Occipital lobe (tissue), 2 donors: ENCODE data around the gene BTBD2. TPM values are rescaled to one million over a fixed set of nuclear protein-coding genes. Genes with fewer than 3 reads are reported as not detected.

ENCODE experiments used
- DNase-seq: peaks from one replicate; lab custom pipeline; 2025; lab: John Stamatoyannopoulos, UW
- total RNA-seq: library from RNA; depleted of rRNA; stranded (reverse); fragments of >200 nt; gene quantifications from one replicate; pipeline ENCODE4 v1.2.3, GENCODE V29; 2014

The BTBD2 gene
- total RNA-seq, 1 donor from 2014 or later: 49.1 TPM

DNA sequence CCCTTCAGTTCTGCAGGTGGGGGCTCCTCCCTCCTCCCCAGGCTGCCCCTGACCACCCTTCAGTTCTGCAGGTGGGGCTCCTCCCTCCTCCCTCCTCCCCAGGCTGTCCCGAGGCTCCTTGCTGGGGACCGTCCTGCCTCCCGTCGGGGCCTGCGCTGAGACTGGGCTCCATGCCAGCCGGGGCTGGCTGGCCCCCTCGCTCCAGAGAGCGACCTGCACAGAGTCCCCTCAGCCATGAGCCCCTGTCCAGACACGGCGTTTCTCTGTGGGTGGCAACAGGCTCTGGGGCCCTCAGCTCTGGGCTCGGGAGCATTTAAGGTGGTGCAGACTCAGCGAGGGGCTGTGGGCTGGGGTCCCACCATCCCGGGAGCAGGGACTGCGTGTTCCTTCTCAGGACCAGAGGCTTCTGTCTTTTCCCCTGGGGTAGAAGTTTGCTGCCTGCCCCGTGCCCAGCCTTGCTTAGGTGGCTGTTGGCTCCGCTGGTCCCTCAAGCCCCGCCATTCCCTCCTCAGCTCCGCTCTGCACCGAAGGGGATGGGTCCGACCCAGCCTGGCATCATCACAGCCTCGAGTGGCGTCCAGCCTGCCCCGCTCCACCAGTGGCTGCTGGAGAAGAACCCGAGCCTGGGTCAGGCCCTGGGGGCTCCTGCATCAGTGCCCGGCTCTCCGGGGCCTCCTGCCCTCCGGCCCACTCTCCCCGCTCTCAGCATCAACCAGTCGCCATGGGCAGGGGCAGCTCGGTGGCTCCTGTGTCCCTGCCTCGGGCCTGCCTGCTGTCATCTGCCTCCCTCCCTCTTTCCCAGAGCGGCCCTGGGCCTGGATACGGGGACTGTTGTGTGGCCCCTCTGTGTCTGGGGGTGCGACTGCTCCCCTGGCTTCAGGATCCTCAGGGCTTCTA, 47.0 kb downstream of the BTBD2 start:
- no peak for DNase-seq

DNA sequence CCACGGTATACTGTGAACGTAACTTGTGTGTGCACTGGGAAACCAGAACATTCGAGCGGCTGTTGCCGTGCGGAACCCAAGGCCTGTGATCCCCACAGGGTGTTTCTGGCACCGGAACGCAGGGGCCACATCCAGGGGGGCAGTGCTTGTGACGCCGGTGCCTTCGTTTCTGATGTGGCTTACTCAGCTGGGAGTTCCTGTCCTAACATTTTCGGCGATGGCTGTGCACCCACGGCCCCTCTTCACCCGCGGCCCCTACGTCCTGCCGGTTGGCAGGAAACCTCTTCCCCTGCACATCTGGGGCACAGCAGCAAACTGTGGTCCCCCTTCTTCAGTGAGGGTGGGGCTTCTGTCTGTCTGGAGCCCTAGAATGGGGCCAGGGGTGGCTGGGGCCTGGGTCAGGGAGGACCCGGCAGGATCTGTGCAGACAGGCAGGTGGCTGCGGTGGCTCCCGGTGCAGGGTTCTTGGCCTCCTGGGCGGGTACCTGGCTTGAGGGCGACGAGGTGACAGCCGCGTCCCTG, 48.4 kb downstream of the BTBD2 start:
- no peak for DNase-seq

DNA sequence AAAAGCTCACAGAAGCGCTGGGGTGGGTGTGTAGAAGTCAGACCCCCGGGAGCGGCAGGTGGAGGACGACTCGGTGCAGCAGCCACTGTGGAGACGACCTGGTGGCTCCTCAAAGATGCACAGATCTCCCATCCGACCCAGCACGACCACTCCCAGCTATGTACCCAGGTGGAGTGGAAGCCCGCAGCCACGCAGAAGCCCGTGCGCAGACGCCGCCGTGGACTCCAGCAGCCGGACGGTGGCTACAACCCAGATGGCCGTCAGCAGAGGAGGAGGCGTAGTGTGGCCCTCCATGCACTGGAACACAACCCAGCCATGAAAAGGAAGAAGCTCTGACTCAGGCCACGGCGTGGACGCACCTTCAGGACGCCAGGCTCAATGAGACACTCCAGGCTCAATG, 52.8 kb downstream of the BTBD2 start:
- no peak for DNase-seq

DNA sequence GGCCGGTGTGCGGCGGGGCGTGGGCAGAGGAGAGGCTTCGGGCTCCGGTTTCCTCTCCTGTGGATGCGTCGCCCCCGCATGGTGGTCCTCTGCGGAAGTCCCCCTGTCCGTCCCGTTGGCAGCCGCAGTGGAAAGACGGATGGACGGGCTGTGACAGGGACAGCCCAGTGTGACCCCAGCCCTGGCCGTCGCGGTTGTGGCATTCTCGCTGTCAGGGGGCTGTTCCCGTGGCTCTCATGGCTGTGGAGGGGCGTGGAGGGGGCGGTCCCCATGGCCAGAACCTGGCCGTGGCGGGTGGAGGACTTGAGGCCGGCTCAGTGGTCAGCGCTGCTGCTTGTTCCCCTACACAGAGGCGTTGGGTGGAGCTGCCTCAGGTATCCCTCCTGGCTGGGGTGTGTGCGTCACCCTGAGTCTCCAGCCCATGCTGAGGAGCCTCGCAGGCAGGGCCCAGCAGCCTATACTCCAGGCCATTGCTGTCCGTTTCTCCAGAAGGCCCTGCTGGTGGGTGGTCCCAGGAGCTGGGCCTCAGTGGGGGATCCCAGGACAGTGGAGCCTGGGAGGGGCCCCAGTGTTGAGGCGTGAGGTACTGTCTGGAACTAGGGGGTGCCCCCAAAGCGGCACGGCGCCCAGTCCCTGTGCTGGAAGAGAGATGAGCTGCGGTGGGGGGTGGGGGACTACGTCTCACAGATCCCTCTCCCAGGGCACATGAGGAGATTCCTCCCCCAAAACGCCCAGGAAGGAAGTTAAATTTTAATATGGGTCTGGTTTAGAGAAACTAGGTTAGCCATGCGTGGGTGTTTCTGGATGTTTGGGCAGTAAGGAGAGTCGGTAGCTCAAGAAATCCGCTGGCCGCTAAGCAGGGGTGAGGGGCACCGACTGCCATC, 54.3 kb downstream of the BTBD2 start:
- no peak for DNase-seq

DNA sequence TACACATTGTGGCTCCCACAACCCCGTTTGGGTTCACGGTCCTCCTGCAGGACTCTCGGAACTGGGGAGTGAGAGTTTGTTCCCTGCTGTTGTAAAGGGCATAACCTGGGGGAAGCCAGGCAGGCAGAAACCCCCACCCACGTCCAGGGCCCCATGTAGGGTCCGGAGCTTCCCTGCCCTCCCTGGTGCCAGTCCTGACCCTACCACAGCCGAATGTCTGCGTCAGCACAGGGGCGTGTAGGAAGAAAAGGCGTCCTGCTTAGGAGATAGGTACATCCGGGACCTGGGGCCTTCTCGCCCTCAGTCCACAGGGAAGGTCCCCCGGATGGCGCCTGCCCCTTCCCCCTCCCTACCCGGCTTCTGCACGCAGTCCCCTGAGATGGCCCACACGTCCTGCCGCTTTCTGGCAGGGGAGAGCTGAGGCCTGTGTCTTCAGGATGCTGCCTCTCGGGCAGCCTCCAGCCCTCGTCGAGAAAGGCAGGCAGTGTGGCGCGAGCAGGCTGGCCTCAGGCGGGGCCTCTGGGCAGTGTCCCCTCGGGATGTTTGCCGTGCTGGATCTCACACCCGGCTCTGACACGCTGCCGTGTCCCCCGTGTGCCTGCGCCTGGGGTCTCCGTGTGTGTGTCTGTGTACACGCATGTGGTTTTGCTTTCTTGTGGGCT, 55.5 kb downstream of the BTBD2 start:
- no peak for DNase-seq

DNA sequence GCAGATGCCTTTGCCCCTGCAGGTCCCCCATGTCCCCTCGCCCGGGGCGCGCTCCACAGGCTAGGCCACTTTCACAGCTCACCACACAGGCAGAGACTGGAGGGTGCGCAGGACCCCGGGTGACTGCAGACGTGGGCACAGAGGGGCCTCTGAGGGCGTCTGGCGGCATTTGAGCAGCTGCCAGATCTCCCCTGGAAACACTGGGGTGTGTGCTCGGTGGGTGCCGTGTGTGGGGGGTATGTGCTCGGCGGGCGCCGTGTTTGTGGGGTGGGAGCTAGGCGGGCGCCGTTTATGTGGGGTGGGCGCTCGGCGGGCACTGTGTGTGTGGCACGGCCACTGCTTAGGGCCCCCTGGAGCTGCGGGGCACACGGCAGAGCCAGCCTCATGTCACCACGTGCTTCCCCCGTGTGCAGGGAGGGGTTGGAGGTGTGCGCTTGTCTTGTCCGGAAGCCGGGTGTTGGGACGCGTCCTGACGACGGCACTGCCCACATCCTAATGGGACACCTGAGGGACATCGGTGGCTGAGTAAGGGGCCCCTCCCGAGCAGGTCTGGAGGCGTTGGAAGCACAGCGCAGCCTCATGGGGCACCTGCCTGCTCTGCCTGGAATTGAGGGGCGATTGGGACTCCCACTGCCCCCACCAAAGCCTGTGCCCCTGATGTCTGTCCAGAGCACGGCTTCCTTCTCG, 57.8 kb downstream of the BTBD2 start:
- no peak for DNase-seq

DNA sequence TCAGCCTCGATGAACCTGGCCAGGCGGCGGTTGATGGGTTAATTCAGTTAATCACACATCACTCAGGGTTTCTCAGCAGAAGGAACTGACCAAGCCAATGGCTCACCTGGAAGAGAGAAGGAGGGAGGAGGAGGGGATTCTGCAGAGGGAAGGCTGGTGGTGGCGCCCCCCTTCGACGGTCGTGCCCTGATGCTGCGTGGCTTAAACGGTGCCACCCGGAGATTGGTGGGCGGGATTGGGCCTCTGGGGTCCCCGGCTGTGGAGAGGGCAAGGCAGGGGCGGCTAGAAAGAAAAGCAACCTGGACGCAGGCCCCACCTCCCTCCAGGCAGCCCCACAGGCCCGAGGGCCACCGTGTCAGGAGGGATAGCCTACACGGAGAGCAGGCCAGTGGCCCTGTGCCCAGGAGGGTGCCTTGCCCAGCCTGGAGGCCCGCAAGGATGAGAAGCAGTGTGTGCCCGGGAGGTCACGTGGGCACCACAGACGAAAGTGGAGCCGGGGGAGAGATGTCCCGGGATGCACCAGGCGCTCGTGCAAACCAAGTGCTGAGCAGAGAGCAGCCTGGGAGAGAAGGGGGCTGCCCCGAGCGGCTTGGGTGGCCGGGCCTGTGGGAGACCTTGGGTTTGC, 58.5 kb downstream of the BTBD2 start:
- DNase-seq: peak; percentile 70

DNA sequence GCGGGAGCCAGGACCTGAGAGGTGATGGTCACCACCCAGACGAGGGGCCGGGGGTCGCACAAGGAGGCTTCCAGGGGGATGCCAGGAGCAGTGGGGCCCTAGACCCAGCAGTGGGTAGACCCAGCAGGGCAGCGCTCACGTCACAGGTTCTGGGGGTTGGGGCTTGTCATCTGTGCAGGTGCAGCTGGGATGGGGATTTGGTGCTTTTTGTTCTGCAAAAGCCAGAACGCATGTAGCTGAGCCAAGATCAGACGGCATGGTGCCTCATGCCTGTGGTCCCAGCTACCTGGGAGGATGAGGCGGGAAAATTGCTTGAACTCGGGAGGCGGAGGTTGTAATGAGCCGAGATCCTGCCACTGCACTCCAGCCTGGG, 59.4 kb downstream of the BTBD2 start:
- DNase-seq: no peak

DNA sequence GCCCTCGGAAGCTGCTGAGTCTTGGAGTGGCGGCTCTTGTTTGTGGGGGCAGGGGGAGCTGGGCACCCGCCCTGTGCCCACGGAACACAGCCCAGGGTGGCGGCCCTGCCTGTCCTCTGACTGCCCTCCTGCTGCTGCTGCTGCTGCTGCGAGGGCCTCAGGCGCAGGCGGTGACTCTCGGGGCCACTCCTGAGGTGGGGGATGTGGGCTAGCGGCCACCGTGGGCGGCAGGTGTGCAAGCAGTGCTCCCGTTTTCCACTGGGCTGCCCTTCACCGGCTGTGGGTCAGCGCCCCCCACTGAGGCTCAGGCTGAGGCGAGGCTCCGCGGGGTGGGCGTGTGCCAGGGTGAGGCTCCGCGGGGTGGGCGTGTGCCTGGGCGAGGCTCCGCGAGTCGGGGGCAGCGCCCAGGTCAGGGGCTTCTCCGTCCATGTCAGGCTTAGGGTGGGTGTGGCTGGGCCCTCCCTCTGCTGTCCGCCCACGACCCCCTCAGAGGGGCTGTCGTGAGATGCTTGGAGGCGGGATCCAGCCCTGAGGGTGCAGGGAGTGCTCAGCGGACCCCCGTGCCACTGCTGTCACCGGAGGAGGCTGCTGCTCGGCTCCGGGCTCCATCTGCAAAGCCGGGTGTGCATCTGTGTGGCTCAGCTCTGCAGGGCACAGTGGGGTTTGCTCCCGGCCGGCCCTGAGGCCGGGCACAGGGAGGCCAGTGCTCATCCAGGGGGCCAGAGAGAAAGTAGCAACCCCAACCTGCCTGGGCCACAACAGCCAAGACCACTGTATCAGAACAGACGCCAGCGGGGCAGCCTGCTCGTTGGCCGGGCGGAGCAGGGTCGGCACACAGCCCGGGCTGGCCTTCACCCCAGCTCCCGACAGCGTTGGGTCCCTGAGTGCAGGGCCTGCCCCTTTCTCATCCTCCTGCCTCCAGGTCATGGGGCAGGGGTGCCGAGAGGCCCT, 60.1 kb downstream of the BTBD2 start:
- DNase-seq: no peak

DNA sequence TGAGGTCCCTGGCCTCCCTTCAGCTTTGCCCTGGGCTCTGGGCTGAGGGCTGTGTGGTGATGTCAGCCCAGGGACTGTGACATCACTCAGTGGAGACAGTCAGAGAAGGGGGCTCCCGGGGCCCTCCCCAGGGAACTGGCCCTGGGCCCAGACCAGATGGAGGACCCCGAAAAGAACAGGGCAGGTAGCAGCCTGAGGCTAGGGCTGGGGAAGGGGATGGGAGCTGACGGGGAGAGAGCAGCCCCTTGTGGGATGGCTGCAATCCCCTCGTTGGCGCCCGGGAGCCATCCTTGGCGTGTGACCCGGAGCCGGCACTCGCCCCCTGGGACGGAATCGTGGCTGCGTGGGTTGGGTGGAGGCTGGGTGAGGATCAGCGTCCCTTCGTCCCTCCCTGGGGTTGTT, 61.0 kb downstream of the BTBD2 start:
- DNase-seq: no peak

DNA sequence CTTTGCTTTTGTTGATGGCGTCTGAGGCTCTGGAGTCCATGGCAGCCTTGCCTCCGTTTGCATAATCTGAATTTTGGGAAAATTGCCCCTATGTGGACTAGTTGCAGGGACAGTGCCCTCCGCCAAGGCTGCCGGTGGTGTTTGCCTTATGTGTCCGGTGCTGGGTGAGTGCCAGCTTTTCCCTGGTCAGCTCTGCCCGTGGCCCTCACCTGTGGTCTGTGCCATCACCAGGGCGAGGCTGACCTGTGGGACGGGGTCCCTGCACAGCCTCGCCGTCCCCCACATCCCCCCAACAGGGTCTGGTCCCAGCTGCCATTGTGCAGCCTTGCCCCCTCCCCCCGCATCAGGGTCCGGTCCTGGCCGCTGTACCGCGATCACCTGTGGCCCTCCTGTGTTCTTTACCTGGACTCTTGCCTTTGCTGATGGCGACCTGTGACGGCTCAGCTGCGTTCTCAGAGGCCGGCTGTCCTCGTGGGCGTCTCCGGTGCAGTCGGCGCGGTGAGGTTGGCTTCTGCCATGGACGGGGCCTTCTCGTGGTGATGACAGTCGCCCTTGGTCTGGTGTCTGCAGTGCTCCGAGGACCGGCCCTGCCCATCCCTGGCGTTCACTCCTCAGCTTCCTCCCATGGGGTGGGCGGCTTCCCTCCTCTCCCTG, 61.9 kb downstream of the BTBD2 start:
- no peak for DNase-seq

DNA sequence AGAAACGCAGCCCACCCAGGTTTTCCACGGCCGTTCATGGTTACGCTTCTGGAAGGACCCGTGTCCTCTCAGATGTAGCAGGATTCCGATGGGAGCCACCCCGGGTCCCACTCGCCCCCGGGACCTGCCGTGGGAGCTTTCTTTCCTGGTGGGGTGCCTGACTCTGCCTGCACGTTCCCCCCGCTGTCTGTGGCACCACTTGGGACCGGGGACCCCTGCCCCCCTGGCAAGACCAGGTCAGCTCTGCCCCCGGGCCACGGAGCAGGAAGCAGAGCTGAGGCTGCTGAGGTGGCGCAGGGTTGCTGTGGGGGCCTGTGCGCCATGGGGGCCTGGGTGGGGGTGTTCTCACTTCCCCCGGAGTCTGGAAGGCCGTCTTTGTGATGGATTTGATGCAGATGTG, 62.5 kb downstream of the BTBD2 start:
- no peak for DNase-seq

DNA sequence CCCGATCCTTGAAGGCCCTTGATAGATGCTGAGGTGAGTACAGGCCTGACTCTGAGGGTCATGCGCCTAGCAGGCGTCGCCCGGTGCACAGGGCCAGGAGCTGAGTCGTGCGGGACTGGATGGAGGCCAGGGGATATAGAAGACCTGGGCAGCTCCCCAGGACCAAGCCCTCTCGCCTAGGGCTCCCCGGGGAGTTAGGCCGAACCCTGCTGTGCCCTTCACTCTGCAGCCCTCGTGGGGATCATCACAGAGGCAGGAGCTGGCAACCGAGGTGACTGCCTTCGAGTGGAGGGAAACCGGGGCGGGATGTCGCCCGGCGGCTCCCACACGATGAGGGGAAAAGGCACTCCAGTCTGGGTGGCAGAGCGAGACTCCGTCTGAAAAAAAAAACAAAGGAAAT, 62.9 kb downstream of the BTBD2 start:
- DNase-seq: no peak

DNA sequence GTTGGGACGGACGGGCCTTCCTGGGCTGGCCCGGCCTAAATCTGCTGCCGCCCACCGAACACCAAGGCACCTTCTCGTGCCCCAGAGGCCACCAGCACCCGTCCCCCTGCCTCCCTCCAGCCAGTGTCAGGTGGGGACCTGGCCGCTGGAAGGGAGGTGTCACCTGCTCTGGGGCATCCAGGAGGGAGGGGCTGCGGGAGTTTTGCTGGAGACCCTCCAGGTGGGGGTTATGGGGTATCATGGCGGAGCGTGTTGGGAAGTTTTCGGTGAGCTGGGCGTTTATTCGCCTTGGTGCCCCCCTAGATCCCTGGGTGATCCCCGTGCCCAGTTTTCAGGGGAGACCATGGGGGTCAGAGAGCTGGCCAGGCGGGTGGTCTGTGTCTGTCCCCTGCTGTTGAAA, 64.9 kb downstream of the BTBD2 start:
- no peak for DNase-seq

DNA sequence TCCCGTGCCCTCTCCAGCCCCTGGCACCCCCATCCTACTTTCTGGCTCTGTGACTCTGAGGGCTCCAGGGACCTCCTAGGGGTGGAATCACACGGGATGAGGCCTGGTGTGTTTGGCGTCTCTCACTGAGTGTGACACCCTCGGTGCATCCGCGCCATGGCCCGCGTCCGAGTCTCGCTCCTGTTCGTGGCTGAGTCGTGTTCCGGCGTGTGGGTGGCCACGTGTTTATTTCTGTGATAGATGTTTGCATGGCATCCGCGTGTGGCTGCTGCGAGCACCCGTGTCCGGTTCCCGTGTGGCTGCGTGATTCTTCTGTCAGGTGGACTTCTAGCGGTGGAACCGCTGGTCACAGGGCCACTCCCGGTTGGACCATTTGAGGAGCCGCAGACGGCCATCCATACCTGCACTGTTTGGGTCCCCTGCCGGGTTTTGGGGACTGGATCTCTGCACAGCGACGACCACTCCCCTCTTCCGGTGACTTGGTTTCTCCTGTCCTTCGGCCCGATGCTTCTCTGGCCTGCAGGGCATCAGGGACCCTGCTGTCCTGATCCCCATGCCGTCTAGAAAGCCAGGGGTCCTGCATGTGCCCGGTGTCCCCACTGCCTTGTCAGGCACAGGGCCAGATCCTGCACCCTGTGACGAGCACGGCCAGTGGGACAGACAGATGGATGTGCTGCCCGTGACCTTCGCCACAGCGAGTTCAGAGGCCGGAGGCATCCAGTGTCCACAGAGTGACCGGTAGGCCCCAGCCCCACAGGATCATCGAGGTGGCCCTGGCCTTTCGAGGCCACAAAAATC, 66.0 kb downstream of the BTBD2 start:
- DNase-seq: no peak

DNA sequence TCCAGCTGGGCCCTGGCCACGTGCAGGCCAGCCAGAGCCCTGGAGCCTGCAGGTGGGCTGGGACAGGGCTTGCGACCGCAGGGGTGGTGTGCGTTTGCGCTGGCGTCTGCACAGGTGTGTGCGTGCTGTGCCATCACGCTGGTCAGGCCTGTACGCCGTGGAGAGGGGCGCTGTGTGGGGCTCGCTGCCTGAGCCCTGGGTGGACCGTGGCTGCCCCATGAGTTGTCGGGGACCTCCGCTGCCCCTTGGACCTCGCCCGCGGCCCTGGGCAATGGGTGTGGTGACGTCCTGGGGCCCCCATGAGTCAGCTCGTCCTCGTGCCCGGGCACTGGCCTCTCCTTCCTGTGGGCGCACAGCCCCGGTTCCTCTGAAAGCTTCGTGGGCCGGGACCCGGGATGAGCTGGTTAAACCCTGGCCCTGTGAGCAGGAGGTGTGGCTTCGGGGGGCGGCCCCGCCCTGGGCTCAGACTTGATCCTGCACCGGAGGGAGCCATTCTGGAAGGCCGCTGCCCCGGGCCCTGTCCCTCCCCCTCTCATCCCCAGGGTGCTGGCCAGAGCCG, 67.8 kb downstream of the BTBD2 start:
- DNase-seq: no peak

DNA sequence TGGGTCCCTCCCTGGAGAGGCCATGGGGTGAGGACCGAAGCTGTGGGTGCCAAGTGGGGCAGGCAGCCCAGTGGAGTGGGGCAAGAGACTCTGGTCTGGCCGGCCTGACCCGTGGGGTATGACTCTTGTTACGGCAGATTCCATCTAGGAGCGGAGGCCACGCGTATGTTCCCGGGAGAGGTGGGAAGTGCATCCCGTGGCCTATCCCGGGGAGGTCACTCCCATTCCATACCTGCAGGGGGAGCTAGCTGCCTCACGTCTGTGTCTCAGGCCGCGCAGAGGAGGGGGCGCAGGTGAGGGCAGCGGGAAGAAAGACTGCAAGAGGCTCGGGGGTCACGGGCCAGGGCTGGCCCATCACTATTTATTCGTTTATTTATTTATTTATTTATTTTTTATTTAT, 69.6 kb downstream of the BTBD2 start:
- DNase-seq: no peak
